GM23248 (cell line): ENCODE measurements around the gene ZNF541.

Experiments
- EZH2 ChIP-seq: fragments of 200-600 bp; sonication (generic); IDR thresholded peaks from 2 replicates; pipeline ENCODE4 v1.6.1; 2018; ENCODE audit warnings: antibody characterized with exemption, mild to moderate bottlenecking; ENCODE audit not compliant: insufficient read depth, poor library complexity, severe bottlenecking
- EZH2phosphoT487 ChIP-seq: fragments of 200-600 bp; sonication (generic); IDR thresholded peaks from 2 replicates; pipeline ENCODE4 v1.6.1; 2018; ENCODE audit warnings: antibody characterized with exemption, moderate library complexity, mild to moderate bottlenecking, low read depth; ENCODE audit not compliant: insufficient read depth

DNA sequence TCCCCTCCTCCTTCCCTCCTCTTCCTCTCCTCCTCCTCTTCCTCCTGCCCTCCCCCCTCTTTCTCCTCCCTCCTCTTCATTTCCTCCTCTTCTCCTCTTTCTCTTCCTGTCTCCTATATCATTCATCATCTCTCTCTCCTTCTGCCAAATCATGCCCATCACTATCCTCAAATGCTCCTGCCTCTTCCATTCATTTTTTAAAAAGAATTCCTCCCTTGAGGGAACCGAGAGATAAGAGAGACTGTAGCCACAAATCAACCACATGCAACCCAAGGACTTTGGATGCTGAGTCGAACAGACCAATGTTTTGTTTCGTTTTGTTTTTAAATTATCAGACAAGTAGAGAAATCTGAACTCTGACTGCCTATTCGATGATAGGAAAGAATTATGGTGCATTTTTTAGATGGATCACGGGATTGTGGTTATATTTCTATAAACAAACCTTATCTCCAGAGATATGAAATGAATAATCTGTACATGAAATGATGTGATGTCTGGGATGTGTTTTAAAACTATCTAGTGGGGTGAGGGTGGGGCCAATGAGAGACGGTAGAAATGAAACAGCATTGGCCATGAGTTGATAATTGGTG, 9.5 kb upstream of the ZNF541 start:
- TF ChIP-seq EZH2 (no peak), EZH2phosphoT487 (no peak)
